ENCODE results near the gene MSX1.
"Not testable (repeated sequence)": the region's sequence is repeated elsewhere in the genome, so short reads cannot be mapped to it uniquely, and the experiment has no call there.

MSX1 gene

GRCh38 chr4:4859325-4859798 lies at the start of gene MSX1:
TSS of gene MSX1 (plus strand) at chr4:4859665. CDS start at chr4:4859900, 235 bp downstream.
- DNase-seq (ENCODE audit: low spot score): peak; percentile 89

- DNase-seq (ENCODE audit: low spot score): no peak
Observed at GRCh38 chr4:4810092-4810774, 49.2 kb upstream of the MSX1 start.

- no peak for DNase-seq (ENCODE audit: low spot score)
Observed at GRCh38 chr4:4810778-4811177, 48.7 kb upstream of the MSX1 start.

GRCh38 chr4:4812145-4812794 lies 47.2 kb upstream of the MSX1 start:
- no peak for DNase-seq (ENCODE audit: low spot score)

GRCh38 chr4:4818415-4819212 lies 40.9 kb upstream of the MSX1 start:
- no peak for DNase-seq (ENCODE audit: low spot score)

GRCh38 chr4:4819213-4819606 lies 40.3 kb upstream of the MSX1 start:
- no peak for DNase-seq (ENCODE audit: low spot score)

GRCh38 chr4:4820261-4820660 lies 39.2 kb upstream of the MSX1 start:
- no peak for DNase-seq (ENCODE audit: low spot score)

- DNase-seq (ENCODE audit: low spot score): no peak
Observed at GRCh38 chr4:4820739-4821138, 38.7 kb upstream of the MSX1 start.

GRCh38 chr4:4821577-4821976 lies 37.9 kb upstream of the MSX1 start:
- DNase-seq (ENCODE audit: low spot score): no peak

- DNase-seq (ENCODE audit: low spot score): not testable (repeated sequence)
Observed at GRCh38 chr4:4822286-4822685, 37.2 kb upstream of the MSX1 start.

GRCh38 chr4:4823621-4824162 lies 35.8 kb upstream of the MSX1 start:
- no peak for DNase-seq (ENCODE audit: low spot score)

- DNase-seq (ENCODE audit: low spot score): no peak
Observed at GRCh38 chr4:4824232-4824631, 35.2 kb upstream of the MSX1 start.

GRCh38 chr4:4825431-4825830 lies 34.0 kb upstream of the MSX1 start:
- DNase-seq (ENCODE audit: low spot score): no peak

GRCh38 chr4:4829837-4830236 lies 29.6 kb upstream of the MSX1 start:
- DNase-seq (ENCODE audit: low spot score): no peak

- DNase-seq (ENCODE audit: low spot score): no peak
Observed at GRCh38 chr4:4831266-4831665, 28.2 kb upstream of the MSX1 start.

- peak; percentile 15 for DNase-seq (ENCODE audit: low spot score)
Observed at GRCh38 chr4:4831825-4832224, 27.6 kb upstream of the MSX1 start.

- peak; percentile 12 for DNase-seq (ENCODE audit: low spot score)
Observed at GRCh38 chr4:4836044-4836443, 23.4 kb upstream of the MSX1 start.

GRCh38 chr4:4837316-4837715 lies 22.1 kb upstream of the MSX1 start:
- peak; percentile 45 for DNase-seq (ENCODE audit: low spot score)

- no peak for DNase-seq (ENCODE audit: low spot score)
Observed at GRCh38 chr4:4838051-4838935, 21.2 kb upstream of the MSX1 start.

- no peak for DNase-seq (ENCODE audit: low spot score)
Observed at GRCh38 chr4:4838936-4839810, 20.3 kb upstream of the MSX1 start.

- no peak for DNase-seq (ENCODE audit: low spot score)
Observed at GRCh38 chr4:4840351-4840750, 19.1 kb upstream of the MSX1 start.

All from RKO (cell line).